Panc1 (cell line): ENCODE data around the gene SMAD1. TPM values are rescaled to one million over a fixed set of nuclear protein-coding genes. Genes with fewer than 3 reads are reported as not detected.

Source experiments
- ATAC-seq: fragments of 200-7000 bp; cut with Tn5 transposase; 2 replicates; pipeline ENCODE4 v1.9.1; 2020; ENCODE audit warnings: mild to moderate bottlenecking, moderate library complexity
- BruUV-seq: library from RNA; stranded (reverse); fragments of 400-500 nt; replicated peaks from 2 replicates; lab custom pipeline; 2021; lab: Mats Ljungman, UMichigan
- CTCF ChIA-PET: fragments of 300-600 bp; sonication (Branson Sonifier 250); formaldehyde crosslinking; loops from one replicate; lab custom pipeline; 2022; ENCODE audit warnings: antibody characterized with exemption; lab: Charles Lee
- POLR2A ChIA-PET: fragments of 300-600 bp; sonication (Branson Sonifier 250); formaldehyde crosslinking; loops from one replicate; lab custom pipeline; 2022; ENCODE audit warnings: antibody characterized with exemption; lab: Charles Lee
- DNase-seq: peaks from one replicate; pipeline ENCODE4 v3.0.0-alpha.2; 2010; ENCODE audit warnings: low read depth, low spot score
- H3K27ac ChIP-seq: 2 replicates; pipeline ENCODE4 v1.5.1; 2011; ENCODE audit warnings: mild to moderate bottlenecking, low read length, inconsistent platforms
- H3K27me3 ChIP-seq: fragments of 200-500 bp; sonication (Bioruptor generic); 2 replicates; pipeline ENCODE4 v1.6.0; 2014; ENCODE audit warnings: low read length, inconsistent platforms; ENCODE audit not compliant: control insufficient read depth, insufficient read depth
- H3K36me3 ChIP-seq: fragments of 200-500 bp; sonication (Bioruptor generic); 2 replicates; pipeline ENCODE4 v1.5.1; 2014; ENCODE audit warnings: inconsistent platforms, mild to moderate bottlenecking, low read length, moderate library complexity; ENCODE audit not compliant: control insufficient read depth, insufficient read depth
- H3K4me1 ChIP-seq: 2 replicates; pipeline ENCODE4 v1.5.1; 2011; ENCODE audit warnings: inconsistent platforms, mild to moderate bottlenecking, low read length, moderate library complexity; ENCODE audit not compliant: control insufficient read depth, insufficient read depth
- H3K4me3 ChIP-seq, 2 experiments: 2 replicates each; pipeline ENCODE4 v1.5.1; 2011 to 2012; ENCODE audit warnings: low read depth in 2 of 2, low read length in 2 of 2, mild to moderate bottlenecking in 2 of 2, inconsistent platforms in 1 of 2, moderate library complexity in 1 of 2
- H3K9me3 ChIP-seq: fragments of 200-500 bp; sonication (Bioruptor generic); 2 replicates; pipeline ENCODE4 v1.5.1; 2014; ENCODE audit warnings: low read depth, mild to moderate bottlenecking, inconsistent platforms, low read length, moderate library complexity; ENCODE audit not compliant: control insufficient read depth, insufficient read depth
- CTCF ChIP-seq: fragments of 450-650 bp; IDR thresholded peaks from 2 replicates; pipeline ENCODE4 v1.5.1; 2017; ENCODE audit warnings: mild to moderate bottlenecking
- POLR2AphosphoS5 ChIP-seq: IDR thresholded peaks from 2 replicates; pipeline ENCODE4 v1.6.1; 2012; ENCODE audit warnings: mild to moderate bottlenecking, low read depth, low read length, moderate library complexity
- REST ChIP-seq, 2 experiments: IDR thresholded peaks; 2 replicates each; pipeline ENCODE4 v1.6.1; 2011 to 2012; ENCODE audit warnings: low read depth in 2 of 2, control low read depth in 1 of 2, low read length in 1 of 2, mild to moderate bottlenecking in 1 of 2, moderate library complexity in 1 of 2; ENCODE audit not compliant: insufficient read depth in 1 of 2
- SIN3A ChIP-seq: IDR thresholded peaks from 2 replicates; pipeline ENCODE4 v1.6.1; 2012; ENCODE audit warnings: low read depth, mild to moderate bottlenecking, low read length, moderate library complexity, borderline replicate concordance; ENCODE audit not compliant: insufficient read depth
- TCF7L2 ChIP-seq: IDR thresholded peaks from 2 replicates; pipeline ENCODE4 v1.6.1; 2011; ENCODE audit warnings: mild to moderate bottlenecking, low read depth, low read length, inconsistent platforms
- in situ Hi-C: cut with HindIII; loops from 2 replicates; pipeline ENCODE4 v1.10.0; 2016; ENCODE audit warnings: low sequenced_read_pairs, low pct_unique_long_range_greater_than_20kb
- intact Hi-C: fragments of 100-400 bp; cut with micrococcal nuclease; formaldehyde crosslinking; loops from one replicate; pipeline ENCODE4 v1.10.0; 2022; ENCODE audit not compliant: unreplicated experiment
- total RNA-seq: library from RNA; stranded (reverse); gene quantifications from one replicate; pipeline ENCODE4 v1.2.1, GENCODE V29; 2021; ENCODE audit not compliant: unreplicated experiment

SMAD1 gene
- total RNA-seq, 1 experiment from 2014 or later: 24.1 TPM

- Histone ChIP-seq H3K27ac (no peak overlapping the region), H3K27me3 (no peaks in the 10 kb centered on the region), H3K4me3 (no peak overlapping the region), H3K9me3 (no peaks in the 10 kb centered on the region), H3K4me1 (peaks cover 3% of the 10 kb centered on the region; the same call in 1 of the 2 replicates), H3K36me3 (no peaks in the 10 kb centered on the region)
- ATAC-seq: no peak
- intact Hi-C loops: no loop called here
- ChIA-PET CTCF (no interaction called here), POLR2A (no interaction called here)
- in situ Hi-C loops: no loop called here
- BruUV-seq: no TSS peak
- DNase-seq: no peak
- TF ChIP-seq CTCF (no peak), REST (IDR thresholded peaks at IDR 0.05; ENCODE audit: insufficient read depth in 1 of 2, low read depth in 2 of 2, low read length in 1 of 2) (no peak), POLR2AphosphoS5 (no peak)
Measured at GRCh38 chr4:145553375-145553774, 71.7 kb downstream of the SMAD1 start.

GRCh38 chr4:145554691-145555090, 73.0 kb downstream of the SMAD1 start:
- H3K27me3 ChIP-seq: no peaks in the 10 kb centered on the region
- ATAC-seq (no peak), DNase-seq (no peak)
- ChIA-PET CTCF (no interaction called here), POLR2A (no interaction called here)
- in situ Hi-C loops (no loop called here), intact Hi-C loops (no loop called here)
- H3K4me3 ChIP-seq: no peak overlapping the region
- peaks cover 3% of the 10 kb centered on the region; the same call in 1 of the 2 replicates for H3K4me1 ChIP-seq
- H3K9me3 ChIP-seq: no peaks in the 10 kb centered on the region
- H3K36me3 ChIP-seq: 0 out of 2 replicates have a peak, but pooled peaks cover 3% of the 10 kb centered on the region
- H3K27ac ChIP-seq: no peak overlapping the region
- TF ChIP-seq CTCF (no peak), POLR2AphosphoS5 (no peak), REST (IDR thresholded peaks at IDR 0.05; ENCODE audit: insufficient read depth in 1 of 2, low read depth in 2 of 2, low read length in 1 of 2) (no peak), TCF7L2 (no peak), SIN3A (no peak)
- no TSS peak for BruUV-seq
